HG02678 (cell line): ENCODE results near the gene ACSL4.

Experiments
- ATAC-seq: cut with Tn5 transposase; IDR thresholded peaks from one replicate; pipeline ENCODE4 v1.9.1; 2021; ENCODE audit warnings: mild to moderate bottlenecking, moderate library complexity; ENCODE audit not compliant: unreplicated experiment

ACSL4 gene

GRCh38 chrX:109622270-109622669 is 110.8 kb downstream of the ACSL4 start:
- no peak for ATAC-seq

- no peak for ATAC-seq
Measured at GRCh38 chrX:109619771-109620170, 113.3 kb downstream of the ACSL4 start.

- no peak for ATAC-seq
Measured at GRCh38 chrX:109614951-109615350, 118.1 kb downstream of the ACSL4 start.

GRCh38 chrX:109601486-109601885 is 131.6 kb downstream of the ACSL4 start:
- no peak for ATAC-seq

- no peak for ATAC-seq
Measured at GRCh38 chrX:109600237-109600651, 132.8 kb downstream of the ACSL4 start.

GRCh38 chrX:109596015-109596414 is 137.0 kb downstream of the ACSL4 start:
- no peak for ATAC-seq
